HCT116 (cell line): ENCODE measurements around the gene RNF150.

Experiments used
- CTCF ChIP-seq, 3 experiments: fragments of 200-600 bp in 1 of 3; sonication (generic) in 1 of 3; IDR thresholded peaks in 2 of 3; conservative IDR thresholded peaks in 1 of 3; 2 replicates each; pipeline ENCODE4 v1.5.1; 2012 to 2017; ENCODE audit warnings: low read depth in 2 of 3, low read length in 2 of 3, antibody characterized with exemption in 1 of 3, borderline replicate concordance in 1 of 3, control low read depth in 1 of 3, mild to moderate bottlenecking in 1 of 3, mixed read lengths in 1 of 3, mixed run types in 1 of 3, moderate library complexity in 1 of 3; ENCODE audit not compliant: insufficient read depth in 1 of 3
- EZH2 ChIP-seq: fragments of 200-600 bp; sonication (generic); IDR thresholded peaks from 2 replicates; pipeline ENCODE4 v1.6.1; 2017; ENCODE audit warnings: antibody characterized with exemption, mixed run types
- JUND ChIP-seq: IDR thresholded peaks from 2 replicates; pipeline ENCODE4 v1.6.1; 2012
- MAX ChIP-seq: IDR thresholded peaks from 2 replicates; pipeline ENCODE4 v1.6.1; 2012
- POLR2A ChIP-seq: IDR thresholded peaks from 2 replicates; pipeline ENCODE4 v1.7.0; 2011; ENCODE audit warnings: borderline replicate concordance; ENCODE audit not compliant: insufficient read depth, insufficient read length; ENCODE audit errors: extremely low read depth
- ZNF274 ChIP-seq: fragments of 200-500 bp; sonication (Bioruptor generic); IDR thresholded peaks from 2 replicates; pipeline ENCODE4 v1.6.1; 2014; ENCODE audit warnings: mild to moderate bottlenecking, low read depth, low read length, inconsistent platforms

- TF ChIP-seq CTCF (IDR thresholded peaks at IDR 0.05 in 2 of 3, conservative IDR thresholded peaks at IDR 0.05 in 1 of 3; ENCODE audit: borderline replicate concordance in 1 of 3, insufficient read depth in 1 of 3, low read depth in 2 of 3, low read length in 2 of 3) (no peak), MAX (no peak), EZH2 (no peak), POLR2A (no peak), ZNF274 (no peak), JUND (no peak)
Measured at GRCh38 chr4:140986045-140986444, 147.2 kb downstream of the RNF150 start.
